ENCODE results near the gene INPP5B. TPM values are rescaled to one million over a fixed set of nuclear protein-coding genes. Genes with fewer than 3 reads are reported as not detected.
"Not testable (repeated sequence)": the region's sequence is repeated elsewhere in the genome, so short reads cannot be mapped to it uniquely, and the experiment has no call there.

The INPP5B gene
- total RNA-seq, 1 donor from 2014 or later = 29.0 TPM

DNA sequence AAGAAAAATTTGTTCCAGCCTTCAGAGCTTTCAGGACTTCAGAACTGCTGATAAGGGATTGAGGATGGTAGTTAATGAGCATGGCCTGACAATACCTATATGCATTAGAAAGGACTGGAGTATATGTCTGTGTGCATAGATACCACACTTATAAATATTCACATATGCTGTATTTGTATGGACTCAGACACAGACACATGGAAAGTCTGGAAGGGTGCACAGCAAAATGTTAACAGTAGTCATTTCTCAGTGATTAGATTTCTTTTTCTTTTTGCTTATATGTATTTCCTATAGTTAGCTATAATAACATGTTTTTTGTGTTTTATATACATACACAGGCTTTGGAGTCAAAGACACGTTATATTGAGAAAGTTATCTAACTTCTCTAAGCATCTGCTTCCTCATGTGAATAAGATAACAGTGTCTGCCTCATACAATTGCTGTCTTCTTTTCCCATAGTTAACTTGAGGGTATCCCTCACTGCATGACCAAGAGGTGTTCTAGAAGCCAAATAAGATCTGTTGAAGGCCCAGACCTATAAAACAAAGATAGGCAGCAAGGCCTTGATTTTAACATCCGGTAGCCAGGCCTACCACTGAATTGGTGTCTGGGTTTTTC, 31.3 kb downstream of the INPP5B start:
- intact Hi-C loops (cut with micrococcal nuclease) = no loop called here

DNA sequence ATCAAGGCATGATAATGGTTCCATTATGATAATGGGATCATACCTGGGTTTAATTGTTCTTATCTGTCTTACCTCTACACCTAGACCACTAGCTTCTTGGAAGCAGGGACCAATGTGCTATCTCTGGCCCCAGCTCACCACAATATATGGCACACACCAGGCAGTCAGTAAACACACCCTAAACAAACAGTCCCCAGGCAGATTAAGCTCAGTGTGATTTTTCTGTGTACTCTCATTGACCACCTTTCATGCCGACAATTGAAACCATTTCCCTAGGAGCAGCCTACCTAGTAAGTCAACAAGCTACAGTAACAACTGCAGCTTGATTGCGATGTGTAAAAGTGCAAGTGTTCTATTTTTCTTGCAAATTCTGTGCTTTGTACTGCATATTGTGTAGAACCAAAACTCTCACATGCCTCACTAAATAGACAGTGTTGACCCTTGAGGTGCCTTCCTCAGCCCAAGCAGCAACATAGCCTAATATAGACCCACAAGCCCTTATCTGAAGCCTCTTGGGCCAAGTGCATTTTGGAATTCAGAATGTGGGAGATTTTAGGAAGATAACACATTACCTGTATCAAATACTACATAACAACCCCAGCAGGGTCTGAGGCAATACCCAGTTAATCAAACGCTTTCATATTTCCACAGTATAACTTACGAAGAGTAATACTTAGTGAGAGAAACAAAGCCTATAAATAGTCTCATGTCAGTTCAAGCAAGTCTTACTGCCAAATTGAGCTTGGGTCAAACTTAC, 32.0 kb downstream of the INPP5B start:
- intact Hi-C loops (cut with micrococcal nuclease) = no loop called here

GRCh38 chr1:37911478-37911877, 35.4 kb downstream of the INPP5B start:
- intact Hi-C loops (cut with micrococcal nuclease) = not testable (repeated sequence)

DNA sequence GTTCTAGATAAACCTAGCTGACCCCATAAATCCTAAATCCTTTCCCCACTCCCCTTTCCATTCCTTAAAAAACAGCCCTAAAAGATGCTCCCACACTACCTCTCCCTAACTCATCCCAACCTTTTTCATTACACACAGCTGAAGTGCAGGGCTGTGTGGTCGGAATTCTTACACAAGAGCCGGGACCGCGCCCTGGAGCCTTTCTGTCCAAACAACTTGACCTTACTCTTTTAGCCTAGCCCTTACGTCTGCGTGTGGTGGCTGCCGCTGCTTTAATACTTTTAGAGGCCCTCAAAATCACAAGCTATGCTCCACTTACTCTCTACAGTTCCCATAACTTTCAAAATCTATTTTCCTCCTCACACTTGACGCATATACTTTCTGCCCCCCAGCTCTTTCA, 36.0 kb downstream of the INPP5B start:
- intact Hi-C loops (cut with micrococcal nuclease) = not testable (repeated sequence)

GRCh38 chr1:37908531-37908930, 38.3 kb downstream of the INPP5B start:
- intact Hi-C loops (cut with micrococcal nuclease) = not testable (repeated sequence)

GRCh38 chr1:37907416-37908125, 39.3 kb downstream of the INPP5B start:
- intact Hi-C loops (cut with micrococcal nuclease) = not testable (repeated sequence)

DNA sequence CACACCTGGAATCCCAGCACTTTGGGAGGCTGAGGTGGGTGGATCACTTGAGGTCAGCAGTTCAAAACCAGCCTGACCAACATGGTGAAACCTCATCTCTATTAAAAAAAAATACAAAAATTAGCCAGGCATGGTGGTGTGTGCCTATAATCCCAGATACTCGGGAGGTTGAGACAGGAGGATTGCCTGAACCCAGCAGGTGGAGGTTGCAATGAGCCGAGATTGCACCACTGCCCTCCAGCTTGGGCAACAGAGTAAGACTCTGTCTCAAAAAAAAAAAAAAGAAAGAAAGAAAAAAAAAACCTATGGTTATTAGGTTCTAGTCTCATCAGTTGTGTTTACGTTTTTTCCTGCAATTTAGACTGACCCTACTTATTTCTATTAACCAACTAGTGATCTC, 40.3 kb downstream of the INPP5B start:
- intact Hi-C loops (cut with micrococcal nuclease) = not testable (repeated sequence)

DNA sequence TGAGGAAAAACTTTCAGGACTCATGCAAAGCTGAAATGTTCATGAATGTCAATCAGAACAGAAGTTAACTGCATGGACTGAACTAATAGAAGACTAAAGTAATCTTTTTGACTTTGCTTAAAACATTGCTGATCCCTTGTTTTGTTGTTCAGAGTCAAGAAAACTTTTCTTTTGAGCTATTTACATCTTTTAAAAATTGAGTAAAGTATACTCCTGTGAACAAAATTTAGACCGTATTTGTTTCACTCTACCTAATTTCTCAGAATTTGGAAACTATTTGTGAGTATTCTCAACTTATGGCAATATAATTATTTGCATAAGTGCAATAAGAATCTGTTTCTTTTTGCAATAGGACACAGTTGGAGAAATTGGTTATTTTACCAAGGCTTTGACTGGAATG, 41.1 kb downstream of the INPP5B start:
- intact Hi-C loops (cut with micrococcal nuclease) = no loop called here

DNA sequence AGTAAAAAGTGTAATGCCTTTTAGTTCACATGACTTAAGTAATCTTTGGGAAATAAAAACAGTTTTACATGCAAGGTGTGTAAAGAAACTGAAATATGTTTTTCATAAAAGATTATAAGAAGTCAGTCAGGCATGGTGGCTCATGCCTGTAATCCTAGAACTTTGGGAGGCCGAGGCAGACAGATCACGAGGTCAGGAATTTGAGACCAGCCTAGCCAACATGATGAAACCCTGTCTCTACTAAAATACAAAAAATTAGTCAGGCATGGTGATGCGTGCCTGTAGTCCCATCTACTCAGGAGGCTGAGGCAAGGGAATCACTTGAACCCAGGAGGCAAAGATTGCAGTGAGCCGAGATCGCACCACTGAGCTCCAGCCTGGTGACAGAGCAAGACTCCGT, 42.9 kb downstream of the INPP5B start:
- intact Hi-C loops (cut with micrococcal nuclease) = not testable (repeated sequence)

GRCh38 chr1:37902983-37903382, 43.9 kb downstream of the INPP5B start:
- intact Hi-C loops (cut with micrococcal nuclease) = no loop called here

GRCh38 chr1:37901893-37902225, 45.0 kb downstream of the INPP5B start:
- intact Hi-C loops (cut with micrococcal nuclease) = no loop called here

- intact Hi-C loops (cut with micrococcal nuclease) = no loop called here
Observed at GRCh38 chr1:37901191-37901892, 45.5 kb downstream of the INPP5B start.

GRCh38 chr1:37897563-37897962, 49.3 kb downstream of the INPP5B start:
- intact Hi-C loops (cut with micrococcal nuclease) = not testable (repeated sequence)

- intact Hi-C loops (cut with micrococcal nuclease) = no loop called here
Observed at GRCh38 chr1:37893673-37894072, 53.2 kb downstream of the INPP5B start.

DNA sequence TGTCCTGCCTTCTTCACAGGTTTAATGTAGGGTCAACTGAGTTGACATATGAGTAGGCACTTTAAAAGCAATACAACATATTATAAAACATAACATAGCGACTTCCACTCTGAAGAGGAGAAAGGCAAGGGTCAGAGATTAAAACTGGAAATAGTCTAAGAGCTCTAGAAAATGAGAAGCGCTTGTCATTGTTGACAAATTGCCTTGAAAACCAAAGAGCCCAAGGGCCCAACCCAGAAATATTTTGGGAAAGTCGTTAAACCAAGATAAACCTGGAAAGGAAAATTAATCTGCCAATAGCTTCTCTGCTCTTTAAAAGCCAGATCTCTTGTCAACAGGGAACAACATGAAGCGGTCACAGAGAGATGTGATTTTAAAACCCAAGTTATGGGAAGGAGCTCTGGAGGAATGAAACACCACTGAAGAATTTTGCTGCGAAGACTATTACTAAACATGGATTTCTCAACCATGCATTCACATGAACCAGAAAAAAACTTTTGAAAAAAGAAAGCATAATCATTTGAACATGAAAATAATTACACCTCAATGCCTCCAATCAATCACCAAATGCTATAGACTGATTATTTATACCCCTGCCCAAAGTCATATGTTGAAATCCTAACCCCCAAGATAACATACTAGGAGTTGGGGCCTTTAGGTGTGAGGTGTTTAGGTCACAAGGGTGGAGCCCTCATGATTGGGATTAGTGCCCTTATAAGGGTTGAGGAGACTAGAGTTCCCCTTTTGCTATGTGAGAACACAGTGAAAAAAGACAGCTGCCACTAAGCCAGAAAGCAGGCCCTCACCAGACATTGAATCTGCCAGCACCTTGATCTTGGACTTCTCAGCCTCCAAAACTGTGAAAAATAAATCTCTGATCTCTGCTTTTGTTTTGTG, 54.5 kb downstream of the INPP5B start:
- intact Hi-C loops (cut with micrococcal nuclease) = no loop called here

GRCh38 chr1:37890378-37891014, 56.4 kb downstream of the INPP5B start:
- intact Hi-C loops (cut with micrococcal nuclease) = loop anchor here (1.0 kb wide), 3 partner anchors 85 to 129 kb away; partner anchors contain the start of gene SF3A3

DNA sequence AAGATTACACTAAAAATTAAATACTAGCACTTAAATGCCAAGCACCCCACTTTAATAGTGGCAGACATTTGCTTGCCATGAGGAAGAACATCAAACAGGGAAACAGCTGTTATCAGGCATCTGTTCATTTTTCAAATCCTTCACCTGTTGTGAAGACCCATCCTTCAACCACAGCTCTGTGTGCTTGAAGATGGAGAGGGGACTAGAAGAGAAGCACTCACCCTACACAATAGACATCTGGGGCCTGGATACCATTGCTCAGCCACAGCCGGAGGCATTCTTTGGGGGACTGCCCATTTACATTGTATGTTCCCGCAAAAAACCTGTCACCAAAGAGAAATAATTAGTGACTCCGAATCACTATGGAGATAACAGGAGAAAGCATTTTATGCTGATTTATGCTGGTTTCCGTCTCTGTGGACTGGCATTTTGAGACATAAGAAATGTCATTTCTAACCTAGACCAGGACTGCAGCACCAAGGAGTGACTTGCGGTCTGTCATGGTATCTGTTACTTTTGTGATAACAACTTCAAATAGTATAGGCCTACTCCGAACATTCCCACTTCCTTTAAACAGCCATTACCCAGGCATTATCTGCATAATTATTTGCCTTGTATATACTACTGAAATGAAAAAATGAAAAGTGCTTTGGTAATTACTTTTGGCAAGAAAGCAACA, 58.7 kb downstream of the INPP5B start:
- intact Hi-C loops (cut with micrococcal nuclease) = no loop called here

DNA sequence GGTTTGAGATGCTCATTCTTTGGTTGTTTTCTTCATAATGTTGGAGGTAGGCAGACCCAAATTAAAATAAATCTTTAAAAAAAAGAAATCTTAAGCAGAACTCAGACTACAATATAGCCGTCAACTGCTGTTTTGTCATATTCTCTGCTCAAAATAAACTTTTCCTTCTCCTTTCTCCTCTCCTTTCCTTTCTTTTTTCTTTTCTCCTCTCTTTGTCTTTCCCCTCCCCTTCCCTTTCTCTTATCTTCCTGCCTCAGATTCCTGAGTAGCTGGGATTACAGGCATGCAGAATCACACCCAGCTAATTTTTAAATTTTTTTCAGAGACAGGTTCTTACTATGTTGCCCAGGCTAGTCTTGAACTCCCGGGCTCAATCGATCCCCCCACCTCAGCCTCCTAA, 62.7 kb downstream of the INPP5B start:
- intact Hi-C loops (cut with micrococcal nuclease) = no loop called here

- intact Hi-C loops (cut with micrococcal nuclease) = no loop called here
Observed at GRCh38 chr1:37883671-37884070, 63.2 kb downstream of the INPP5B start.

DNA sequence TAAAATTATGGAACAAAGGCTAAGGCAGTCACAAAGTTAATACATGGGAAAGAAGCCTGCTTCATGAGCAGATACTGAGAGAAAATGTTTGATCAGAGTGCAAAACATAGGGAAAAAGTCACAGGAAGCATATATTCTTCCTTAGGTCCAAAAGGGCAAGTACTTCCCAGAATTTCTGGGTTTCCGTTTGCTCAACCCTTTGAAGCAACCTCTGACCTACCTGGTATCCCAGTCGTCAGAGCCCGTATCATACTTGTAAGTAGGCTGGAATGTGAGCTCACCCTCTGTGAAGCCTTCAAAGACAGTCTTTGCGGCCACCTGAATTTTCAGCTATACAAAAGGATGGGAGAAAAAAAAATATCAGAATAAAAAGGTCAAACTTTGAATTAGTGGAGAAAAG, 67.0 kb downstream of the INPP5B start:
- intact Hi-C loops (cut with micrococcal nuclease) = no loop called here

Measured in T-helper 1 cell treated with Interleukin-12 subunit alpha and Interleukin-12 subunit beta and Interleukin-4 antibody, amounts not matched to agents 30 ng/mL and 1 ng/mL, for 36 hours (primary cell).